Measurements from ENCODE around the gene CCDC137.

GRCh38 chr17:81672504-81672903, 6.0 kb downstream of the CCDC137 start:
- TF ChIP-seq, protein P1, sequence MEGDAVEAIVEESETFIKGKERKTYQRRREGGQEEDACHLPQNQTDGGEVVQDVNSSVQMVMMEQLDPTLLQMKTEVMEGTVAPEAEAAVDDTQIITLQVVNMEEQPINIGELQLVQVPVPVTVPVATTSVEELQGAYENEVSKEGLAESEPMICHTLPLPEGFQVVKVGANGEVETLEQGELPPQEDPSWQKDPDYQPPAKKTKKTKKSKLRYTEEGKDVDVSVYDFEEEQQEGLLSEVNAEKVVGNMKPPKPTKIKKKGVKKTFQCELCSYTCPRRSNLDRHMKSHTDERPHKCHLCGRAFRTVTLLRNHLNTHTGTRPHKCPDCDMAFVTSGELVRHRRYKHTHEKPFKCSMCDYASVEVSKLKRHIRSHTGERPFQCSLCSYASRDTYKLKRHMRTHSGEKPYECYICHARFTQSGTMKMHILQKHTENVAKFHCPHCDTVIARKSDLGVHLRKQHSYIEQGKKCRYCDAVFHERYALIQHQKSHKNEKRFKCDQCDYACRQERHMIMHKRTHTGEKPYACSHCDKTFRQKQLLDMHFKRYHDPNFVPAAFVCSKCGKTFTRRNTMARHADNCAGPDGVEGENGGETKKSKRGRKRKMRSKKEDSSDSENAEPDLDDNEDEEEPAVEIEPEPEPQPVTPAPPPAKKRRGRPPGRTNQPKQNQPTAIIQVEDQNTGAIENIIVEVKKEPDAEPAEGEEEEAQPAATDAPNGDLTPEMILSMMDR (conservative IDR thresholded peaks at IDR 0.05; ENCODE audit: low read depth, low read length): no peak
- TF ChIP-seq EZH2 (IDR thresholded peaks at IDR 0.05; ENCODE audit: low read length, unreplicated experiment): no peak
